Measurements from ENCODE around the gene BCL7A. TPM values are rescaled to one million over a fixed set of nuclear protein-coding genes. Genes with fewer than 3 reads are reported as not detected.

Gene BCL7A
- total and polyA plus RNA-seq, 2 experiments from 2014 or later, result 9.6 to 14.9 TPM

DNA sequence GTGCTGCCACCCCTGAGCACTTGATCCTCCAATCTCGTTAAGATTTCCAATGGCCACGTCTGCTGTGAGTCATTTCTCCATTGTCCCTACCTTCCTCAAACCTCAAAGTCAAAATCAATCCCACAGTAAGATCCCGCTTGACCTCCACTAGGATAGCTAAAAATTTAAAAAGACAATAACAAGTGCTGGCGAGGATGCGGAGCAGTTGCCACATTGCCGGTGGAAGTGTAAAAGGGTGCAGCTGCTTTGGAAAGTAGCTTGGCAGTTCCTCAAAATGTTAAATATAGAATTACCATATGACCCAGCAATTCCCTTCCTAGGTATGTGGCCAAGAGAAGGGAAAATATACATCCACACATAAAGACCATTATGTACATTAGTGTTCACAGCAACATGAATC is 9.5 kb upstream of the BCL7A start:
- 94% methylated on average over 6 of the region's 6 CpGs for WGBS (ENCODE audit: low lambda C conversion rate, missing lambda C conversion rate)
- Histone ChIP-seq H3K9me3 (ENCODE audit: low read depth) (no peaks in the 10 kb centered on the region), H3K27me3 (no peaks in the 10 kb centered on the region), H3K4me1 (ENCODE audit: insufficient read depth) (no peaks in the 10 kb centered on the region), H2AFZ (no peak overlapping the region), H3K9me2 (replicated peaks; ENCODE audit: insufficient read depth) (no peaks in the 10 kb centered on the region), H3K4me3 (no peak overlapping the region), H3K4me2 (no peak overlapping the region), H4K20me1 (ENCODE audit: insufficient read depth, poor library complexity, severe bottlenecking) (no peaks in the 10 kb centered on the region), H3K36me3 (replicated peaks; ENCODE audit: insufficient read depth, low read depth) (no peaks in the 10 kb centered on the region), H3K27ac (no peak overlapping the region), H3K79me2 (no peaks in the 10 kb centered on the region)
- no peak for DNase-seq (ENCODE audit: low spot score)
- no peak for TF ChIP-seq EZH2 (IDR thresholded peaks at IDR 0.05; ENCODE audit: borderline replicate concordance)
- TF ChIP-seq, protein P1, sequence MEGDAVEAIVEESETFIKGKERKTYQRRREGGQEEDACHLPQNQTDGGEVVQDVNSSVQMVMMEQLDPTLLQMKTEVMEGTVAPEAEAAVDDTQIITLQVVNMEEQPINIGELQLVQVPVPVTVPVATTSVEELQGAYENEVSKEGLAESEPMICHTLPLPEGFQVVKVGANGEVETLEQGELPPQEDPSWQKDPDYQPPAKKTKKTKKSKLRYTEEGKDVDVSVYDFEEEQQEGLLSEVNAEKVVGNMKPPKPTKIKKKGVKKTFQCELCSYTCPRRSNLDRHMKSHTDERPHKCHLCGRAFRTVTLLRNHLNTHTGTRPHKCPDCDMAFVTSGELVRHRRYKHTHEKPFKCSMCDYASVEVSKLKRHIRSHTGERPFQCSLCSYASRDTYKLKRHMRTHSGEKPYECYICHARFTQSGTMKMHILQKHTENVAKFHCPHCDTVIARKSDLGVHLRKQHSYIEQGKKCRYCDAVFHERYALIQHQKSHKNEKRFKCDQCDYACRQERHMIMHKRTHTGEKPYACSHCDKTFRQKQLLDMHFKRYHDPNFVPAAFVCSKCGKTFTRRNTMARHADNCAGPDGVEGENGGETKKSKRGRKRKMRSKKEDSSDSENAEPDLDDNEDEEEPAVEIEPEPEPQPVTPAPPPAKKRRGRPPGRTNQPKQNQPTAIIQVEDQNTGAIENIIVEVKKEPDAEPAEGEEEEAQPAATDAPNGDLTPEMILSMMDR (IDR thresholded peaks at IDR 0.05; ENCODE audit: poor library complexity), result no peak
- TF ChIP-seq EZH2phosphoT487 (IDR thresholded peaks at IDR 0.05; ENCODE audit: low read depth, severe bottlenecking, unreplicated experiment), result no peak

- Histone ChIP-seq H3K4me1 (ENCODE audit: insufficient read depth) (no peaks in the 10 kb centered on the region), H3K27me3 (no peaks in the 10 kb centered on the region), H3K79me2 (no peaks in the 10 kb centered on the region), H3K9me2 (replicated peaks; ENCODE audit: insufficient read depth) (no peaks in the 10 kb centered on the region), H3K4me3 (no peak overlapping the region), H3K36me3 (replicated peaks; ENCODE audit: insufficient read depth, low read depth) (no peaks in the 10 kb centered on the region), H3K4me2 (no peak overlapping the region), H3K27ac (no peak overlapping the region), H4K20me1 (ENCODE audit: insufficient read depth, poor library complexity, severe bottlenecking) (no peaks in the 10 kb centered on the region), H2AFZ (no peak overlapping the region), H3K9me3 (ENCODE audit: low read depth) (no peaks in the 10 kb centered on the region)
- TF ChIP-seq, protein P1 (IDR thresholded peaks at IDR 0.05; ENCODE audit: poor library complexity), result no peak
- TF ChIP-seq EZH2 (IDR thresholded peaks at IDR 0.05; ENCODE audit: borderline replicate concordance), result no peak
- no peak for TF ChIP-seq EZH2phosphoT487 (IDR thresholded peaks at IDR 0.05; ENCODE audit: low read depth, severe bottlenecking, unreplicated experiment)
- no peak for DNase-seq (ENCODE audit: low spot score)
- WGBS (ENCODE audit: low lambda C conversion rate, missing lambda C conversion rate), result 93% methylated on average over 4 of the region's 4 CpGs
Observed at GRCh38 chr12:122013136-122013535, 8.5 kb upstream of the BCL7A start.

DNA sequence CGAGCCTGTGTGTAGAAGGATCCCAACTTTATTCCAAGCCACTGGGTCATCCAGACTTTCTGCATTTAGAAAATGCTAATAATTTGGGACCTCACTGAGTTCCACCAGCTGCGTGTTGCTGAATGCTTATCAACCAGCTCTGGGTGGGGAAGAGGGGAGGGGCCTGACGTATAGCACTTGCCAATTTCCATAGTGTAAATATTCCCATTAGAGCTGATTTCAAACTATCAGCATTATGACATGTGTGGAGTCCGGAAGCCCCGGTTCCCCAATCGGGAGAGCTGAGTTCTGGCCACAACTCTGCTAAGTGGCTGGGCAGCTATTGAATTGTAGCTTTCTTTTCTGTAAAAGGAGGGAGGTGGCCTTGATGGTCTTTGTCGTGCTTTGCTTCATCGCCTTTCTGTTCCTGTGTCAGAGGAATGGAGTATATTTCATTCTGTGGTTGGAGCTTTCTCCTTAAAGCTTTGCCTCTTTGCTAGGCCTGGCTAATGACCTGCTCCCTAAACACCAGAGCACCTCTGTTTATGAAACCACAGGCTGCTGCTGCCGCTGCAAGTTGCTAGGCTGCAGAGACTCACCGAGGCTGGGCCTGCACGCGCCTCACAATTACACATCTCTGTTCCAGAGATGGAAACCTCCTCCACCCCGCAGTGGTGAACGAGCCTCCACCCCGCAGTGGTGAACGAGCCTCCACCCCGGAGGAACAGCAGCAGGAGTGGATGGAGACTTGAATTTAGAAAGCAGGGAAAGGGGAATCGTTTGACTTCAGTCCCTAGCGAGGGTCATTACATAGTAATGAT is 7.7 kb upstream of the BCL7A start:
- no peaks in the 10 kb centered on the region for H3K9me3 ChIP-seq (ENCODE audit: low read depth)
- no peaks in the 10 kb centered on the region for H3K36me3 ChIP-seq (replicated peaks; ENCODE audit: insufficient read depth, low read depth)
- 90% methylated on average over 19 of the region's 19 CpGs for WGBS (ENCODE audit: low lambda C conversion rate, missing lambda C conversion rate)
- H3K4me1 ChIP-seq (ENCODE audit: insufficient read depth), result no peaks in the 10 kb centered on the region
- no peak overlapping the region for H2AFZ ChIP-seq
- no peak overlapping the region for H3K4me2 ChIP-seq
- H3K27ac ChIP-seq, result no peak overlapping the region
- no peaks in the 10 kb centered on the region for H4K20me1 ChIP-seq (ENCODE audit: insufficient read depth, poor library complexity, severe bottlenecking)
- no peaks in the 10 kb centered on the region for H3K27me3 ChIP-seq
- no peak for DNase-seq (ENCODE audit: low spot score)
- no peaks in the 10 kb centered on the region for H3K9me2 ChIP-seq (replicated peaks; ENCODE audit: insufficient read depth)
- H3K79me2 ChIP-seq, result no peaks in the 10 kb centered on the region
- TF ChIP-seq, protein P1 (IDR thresholded peaks at IDR 0.05; ENCODE audit: poor library complexity), result no peak
- TF ChIP-seq EZH2phosphoT487 (IDR thresholded peaks at IDR 0.05; ENCODE audit: low read depth, severe bottlenecking, unreplicated experiment), result no peak
- TF ChIP-seq EZH2 (IDR thresholded peaks at IDR 0.05; ENCODE audit: borderline replicate concordance), result no peak
- H3K4me3 ChIP-seq, result no peak overlapping the region

Data from hepatocyte (in vitro differentiated cells).